ENCODE data around the gene RRAGD.

The RRAGD gene

GRCh38 chr6:89412071-89413005 lies at the start of gene RRAGD:
Gene RRAGD (minus strand): TSS chr6:89412273. CDS start chr6:89411993, 280 bp downstream.
- DNase-seq = no peak

- no peak for DNase-seq
These were observed 48.6 kb upstream of the RRAGD start for GRCh38 chr6:89460713-89461112.

- no peak for DNase-seq
These were observed 47.4 kb upstream of the RRAGD start for GRCh38 chr6:89459501-89459900.

GRCh38 chr6:89458704-89459103 lies 46.6 kb upstream of the RRAGD start:
- no peak for DNase-seq

- DNase-seq = no peak
These were observed 42.2 kb upstream of the RRAGD start for GRCh38 chr6:89454300-89454699.

GRCh38 chr6:89452281-89452680 lies 40.2 kb upstream of the RRAGD start:
- DNase-seq = no peak

GRCh38 chr6:89449193-89449592 lies 37.1 kb upstream of the RRAGD start:
- DNase-seq = no peak

GRCh38 chr6:89443658-89444057 lies 31.6 kb upstream of the RRAGD start:
- DNase-seq = no peak

- DNase-seq = no peak
These were observed 28.1 kb upstream of the RRAGD start for GRCh38 chr6:89440200-89440599.

- no peak for DNase-seq
These were observed 26.9 kb upstream of the RRAGD start for GRCh38 chr6:89439014-89439413.

- DNase-seq = no peak
These were observed 26.2 kb upstream of the RRAGD start for GRCh38 chr6:89438248-89438647.

- no peak for DNase-seq
These were observed 24.2 kb upstream of the RRAGD start for GRCh38 chr6:89436226-89436625.

GRCh38 chr6:89434954-89435353 lies 22.9 kb upstream of the RRAGD start:
- no peak for DNase-seq

- no peak for DNase-seq
These were observed 22.1 kb upstream of the RRAGD start for GRCh38 chr6:89434150-89434499.

- no peak for DNase-seq
These were observed 21.4 kb upstream of the RRAGD start for GRCh38 chr6:89433252-89434149.

- peak; percentile 38 for DNase-seq
These were observed 20.8 kb upstream of the RRAGD start, which contains the start of gene ANKRD6 for GRCh38 chr6:89432875-89433251. Gene ANKRD6 (plus strand): TSS chr6:89433152. CDS start chr6:89566977, 133,825 bp downstream.

- DNase-seq = no peak
These were observed 18.3 kb upstream of the RRAGD start for GRCh38 chr6:89430201-89430962.

GRCh38 chr6:89416796-89417195 lies 4.7 kb upstream of the RRAGD start:
- DNase-seq = no peak

- no peak for DNase-seq
These were observed 3.1 kb upstream of the RRAGD start for GRCh38 chr6:89415185-89415584.

- DNase-seq = no peak
These were observed 2.1 kb upstream of the RRAGD start for GRCh38 chr6:89414215-89414614.

GRCh38 chr6:89413006-89413400 lies 930 bp upstream of the RRAGD start:
- DNase-seq = no peak

GRCh38 chr6:89411145-89412070 lies 665 bp downstream of the RRAGD start:
- no peak for DNase-seq

Data from NCI-H1048 (cell line).